KOPT-K1 (cell line): ENCODE measurements around the gene PLA2G5.
"Not testable (repeated sequence)": the region's sequence is repeated elsewhere in the genome, so short reads cannot be mapped to it uniquely, and the experiment has no call there.

Experiments used
- H3K27ac ChIP-seq: fragments of 200-600 bp; sonication (generic); 2 replicates; pipeline ENCODE4 v1.5.1; 2016; ENCODE audit warnings: antibody characterized with exemption, mild to moderate bottlenecking, low read depth, low read length; ENCODE audit not compliant: poor library complexity, severe bottlenecking
- H3K36me3 ChIP-seq: fragments of 200-600 bp; sonication (generic); 2 replicates; pipeline ENCODE4 v1.5.1; 2017; ENCODE audit warnings: antibody characterized with exemption, mild to moderate bottlenecking, low read length, moderate library complexity; ENCODE audit not compliant: insufficient read depth
- H3K9me3 ChIP-seq: fragments of 200-600 bp; sonication (generic); 2 replicates; pipeline ENCODE4 v1.5.1; 2017; ENCODE audit warnings: antibody characterized with exemption, low read length, mild to moderate bottlenecking; ENCODE audit not compliant: insufficient read depth, poor library complexity, severe bottlenecking

PLA2G5 gene

DNA sequence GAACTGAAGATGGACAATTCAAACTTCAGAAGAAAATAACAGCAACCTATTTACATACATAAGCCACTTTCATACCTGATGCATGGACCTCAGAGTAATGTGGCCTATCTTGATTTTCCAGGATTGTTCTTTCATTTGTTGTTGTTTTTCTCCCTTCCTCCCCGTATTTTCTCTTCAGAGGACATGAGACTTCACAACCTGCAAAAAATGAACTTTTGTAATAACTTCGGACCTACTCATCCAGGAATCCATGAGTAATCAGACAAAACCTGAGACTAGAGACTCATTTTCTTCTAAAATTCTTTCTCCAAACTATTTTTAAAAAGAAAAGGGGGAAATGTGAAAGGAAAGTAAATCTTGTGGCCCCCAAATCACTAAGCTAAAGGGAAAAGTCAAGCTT lies 17.6 kb upstream of the PLA2G5 start:
- Histone ChIP-seq H3K27ac (no peak overlapping the region), H3K36me3 (no peaks in the 10 kb centered on the region), H3K9me3 (peaks cover 34% of the 10 kb centered on the region)

DNA sequence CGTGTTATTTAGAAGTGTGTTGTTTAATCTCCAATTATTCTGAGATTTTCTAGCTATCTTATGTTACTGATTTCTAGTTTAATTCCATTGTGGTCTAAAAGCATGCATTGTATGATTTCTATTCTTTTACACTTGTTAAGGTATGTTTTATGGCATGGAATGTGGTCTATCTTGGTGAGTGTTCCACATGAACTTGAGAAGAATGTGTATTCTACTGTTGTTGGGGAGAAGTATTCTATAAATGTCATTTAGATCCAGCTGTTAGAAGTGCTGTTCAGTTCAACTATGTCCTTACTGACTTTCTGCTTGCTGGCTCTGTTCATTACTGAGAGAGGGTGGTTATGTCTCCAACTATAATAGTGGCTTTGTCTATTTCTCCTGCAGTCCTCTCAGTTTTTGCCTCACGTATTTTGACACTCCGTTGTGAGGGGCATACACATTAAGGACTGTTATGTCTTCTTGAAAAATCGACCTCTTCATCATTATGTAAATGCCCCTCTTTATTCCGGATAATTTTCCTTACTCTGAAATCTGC lies 12.0 kb upstream of the PLA2G5 start:
- Histone ChIP-seq H3K36me3 (no peaks in the 10 kb centered on the region), H3K9me3 (peaks cover under 1% of the 10 kb centered on the region), H3K27ac (no peak overlapping the region)

DNA sequence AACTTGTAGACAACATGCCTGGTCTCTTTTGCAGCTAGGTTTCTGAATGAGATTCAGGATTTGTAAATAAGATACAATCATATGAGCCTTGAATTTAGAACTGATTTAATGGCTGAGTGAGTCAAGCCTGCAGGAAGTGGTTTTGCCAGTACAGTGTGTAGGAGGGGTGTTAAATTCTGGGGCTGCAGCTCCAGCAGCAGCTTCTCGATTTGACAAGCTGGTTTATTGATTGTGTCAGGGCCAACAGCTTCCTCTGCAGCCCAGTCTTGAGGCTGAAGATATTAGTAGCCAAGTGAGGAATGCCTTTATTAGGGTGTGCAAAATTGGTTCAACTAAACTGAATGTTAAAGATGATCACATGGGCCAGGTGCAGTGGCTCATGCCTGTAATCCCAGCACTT lies 11.5 kb upstream of the PLA2G5 start:
- Histone ChIP-seq H3K9me3 (no peaks in the 10 kb centered on the region), H3K36me3 (no peaks in the 10 kb centered on the region), H3K27ac (no peak overlapping the region)

DNA sequence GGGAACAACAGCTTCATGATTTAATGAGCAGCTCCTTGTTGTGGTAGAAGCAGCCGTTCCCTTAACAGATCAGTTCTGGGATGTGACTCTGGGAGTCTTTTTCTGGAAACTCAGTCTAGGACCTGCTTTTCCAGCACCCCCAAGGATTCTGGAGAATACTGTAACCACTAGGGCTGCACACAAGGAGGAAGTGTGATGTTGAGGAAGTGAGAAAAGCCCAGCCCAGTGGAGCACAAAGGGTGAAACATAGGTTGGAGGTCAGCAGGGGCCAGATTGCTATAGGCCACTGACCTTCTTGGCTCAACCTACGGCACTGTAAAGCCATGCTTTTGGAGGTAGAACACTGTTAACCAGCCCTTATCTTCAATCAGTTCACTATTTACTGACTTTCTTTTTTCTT lies 10.1 kb upstream of the PLA2G5 start:
- Histone ChIP-seq H3K27ac (no peak overlapping the region), H3K36me3 (no peaks in the 10 kb centered on the region), H3K9me3 (no peaks in the 10 kb centered on the region)

DNA sequence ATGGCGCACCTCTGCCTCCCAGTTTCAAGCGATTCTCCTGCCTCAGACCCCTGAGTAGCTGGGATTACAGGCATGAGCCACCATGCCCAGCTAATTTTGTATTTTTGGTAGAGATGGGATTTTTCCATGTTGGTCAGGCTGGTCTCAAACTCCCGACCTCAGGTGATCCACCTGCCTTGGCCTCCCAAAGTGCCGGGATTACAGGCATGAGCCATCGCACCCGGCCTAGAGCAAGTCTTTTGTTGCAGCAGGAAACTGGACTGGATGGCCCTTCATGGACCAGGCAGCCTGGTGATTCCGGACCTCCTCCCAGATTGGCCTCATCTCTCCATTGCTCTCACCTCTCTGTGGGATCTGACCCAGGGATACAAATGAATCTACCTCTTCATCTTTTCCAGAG lies 9.2 kb upstream of the PLA2G5 start:
- not testable (repeated sequence) for H3K36me3 ChIP-seq, H3K9me3 ChIP-seq, H3K27ac ChIP-seq

DNA sequence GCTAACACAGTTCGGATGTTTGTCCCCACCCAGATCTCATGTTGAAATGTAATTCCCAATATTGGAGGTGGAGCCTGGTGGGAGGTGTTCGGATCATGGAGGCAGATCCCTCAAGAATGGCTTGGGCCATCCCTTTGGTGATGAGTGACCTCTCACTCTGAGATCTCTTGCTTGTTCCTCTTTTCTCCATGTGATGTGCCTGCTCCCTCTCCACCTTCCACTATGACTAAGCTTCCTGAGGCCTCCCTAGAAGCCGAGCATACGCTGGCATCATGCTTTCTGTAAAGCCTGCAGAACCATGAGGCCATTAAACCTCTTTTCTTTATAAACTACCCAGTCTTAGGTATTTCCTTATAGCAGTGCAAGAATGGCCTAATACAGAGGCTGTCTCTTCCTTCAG lies 8.1 kb upstream of the PLA2G5 start:
- H3K9me3 ChIP-seq = no peaks in the 10 kb centered on the region
- no peaks in the 10 kb centered on the region for H3K36me3 ChIP-seq
- H3K27ac ChIP-seq = no peak overlapping the region

DNA sequence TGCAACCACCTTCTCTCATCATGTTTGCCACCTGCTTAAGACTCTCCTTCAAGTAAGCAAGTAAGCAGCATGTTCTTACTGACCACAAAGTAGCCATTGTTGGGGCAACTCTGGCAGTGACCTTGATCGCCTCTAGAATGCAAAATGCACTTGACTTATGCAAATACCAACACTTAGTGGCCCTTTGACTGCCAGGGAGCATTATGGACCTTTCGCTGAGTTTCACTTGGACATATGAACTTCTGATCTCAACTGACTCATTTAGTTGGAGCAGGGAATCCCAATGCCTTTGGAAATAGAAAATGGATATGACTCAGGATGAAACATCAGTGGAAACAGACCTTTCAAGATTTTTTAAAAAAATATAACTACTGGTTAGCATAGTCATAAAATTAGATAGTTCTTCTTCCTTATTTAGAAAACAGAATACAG lies 6.1 kb upstream of the PLA2G5 start:
- no peaks in the 10 kb centered on the region for H3K36me3 ChIP-seq
- no peak overlapping the region for H3K27ac ChIP-seq
- H3K9me3 ChIP-seq = no peaks in the 10 kb centered on the region

DNA sequence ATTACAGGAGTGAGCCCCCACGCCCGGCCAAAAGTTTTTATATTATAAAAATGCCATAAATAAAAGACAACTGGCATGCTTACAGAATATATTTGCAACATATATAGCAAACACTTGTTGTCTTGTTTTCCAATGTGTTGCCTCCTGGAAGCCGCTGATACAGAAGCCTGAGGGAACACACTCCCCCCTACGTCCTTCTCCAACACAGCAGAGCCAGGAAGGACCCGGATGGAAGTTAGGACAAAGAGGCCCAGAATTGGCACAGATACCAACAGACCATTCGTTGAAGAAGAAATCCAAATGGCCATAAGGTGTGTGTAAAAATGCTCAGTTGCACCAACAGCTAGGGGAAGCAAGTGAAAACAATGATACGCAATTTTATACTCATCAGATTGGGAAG lies 1.3 kb upstream of the PLA2G5 start:
- no peaks in the 10 kb centered on the region for H3K36me3 ChIP-seq
- no peak overlapping the region for H3K27ac ChIP-seq
- H3K9me3 ChIP-seq = no peaks in the 10 kb centered on the region

DNA sequence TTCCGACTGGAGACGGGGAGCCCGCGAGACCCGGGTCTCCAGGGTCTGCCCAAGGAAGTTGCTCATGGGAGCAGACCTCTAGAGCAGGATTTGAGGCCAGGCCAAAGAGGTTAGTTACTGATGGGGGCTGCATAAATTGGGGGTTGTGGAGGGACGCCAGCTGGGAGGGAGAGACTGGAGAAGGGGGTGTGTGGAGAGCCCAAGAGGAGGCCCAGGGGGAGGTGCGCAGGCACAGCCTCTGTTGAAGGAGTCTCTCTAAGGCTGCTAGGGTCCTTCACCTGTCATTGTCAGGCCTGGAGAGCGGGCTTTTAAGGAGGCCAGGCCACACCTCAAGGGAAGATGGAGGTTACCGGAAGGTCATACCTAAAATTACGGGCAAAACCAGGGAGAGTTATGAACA lies 363 bp downstream of the PLA2G5 start:
- no peaks in the 10 kb centered on the region for H3K9me3 ChIP-seq
- no peak overlapping the region for H3K27ac ChIP-seq
- no peaks in the 10 kb centered on the region for H3K36me3 ChIP-seq

DNA sequence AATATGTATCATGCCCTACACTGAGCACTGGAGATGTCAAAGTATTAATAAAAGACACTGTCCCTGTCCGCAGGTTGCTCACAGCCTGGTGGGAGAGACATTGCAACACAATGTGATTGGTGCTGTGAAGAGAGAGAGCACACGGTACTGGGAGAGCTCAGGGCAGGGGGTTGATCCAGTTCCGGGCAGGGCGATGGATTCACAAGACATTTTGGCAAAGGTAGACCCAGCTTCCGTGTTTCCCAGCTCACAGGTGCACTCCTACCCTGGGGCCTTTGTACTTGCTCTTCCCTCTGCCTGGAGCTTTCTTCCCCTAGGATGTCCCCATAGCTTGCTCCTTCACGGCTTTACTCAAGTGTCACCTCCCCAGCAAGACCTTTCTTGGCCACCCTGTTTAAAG lies 1.4 kb downstream of the PLA2G5 start:
- Histone ChIP-seq H3K36me3 (no peaks in the 10 kb centered on the region), H3K27ac (no peak overlapping the region), H3K9me3 (no peaks in the 10 kb centered on the region)

DNA sequence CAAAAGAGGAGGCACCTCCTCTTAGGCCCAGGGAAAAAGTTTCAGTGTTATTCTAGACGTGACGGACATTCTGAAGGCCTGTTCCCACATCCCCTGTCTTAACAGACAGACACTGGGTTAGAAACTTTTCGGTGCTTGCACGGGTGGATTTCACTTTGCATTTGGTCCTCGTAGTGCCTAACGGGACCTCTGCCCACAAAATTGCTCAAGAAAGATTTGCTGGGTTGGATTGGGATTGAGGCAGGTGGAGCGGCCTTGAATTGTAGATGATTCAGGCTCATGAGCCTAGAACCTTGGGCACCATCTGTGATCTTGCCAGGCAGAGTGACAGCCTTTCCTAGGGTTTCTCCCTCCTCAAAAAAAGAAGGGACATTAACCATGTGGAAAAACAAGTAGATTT lies 2.8 kb downstream of the PLA2G5 start:
- no peak overlapping the region for H3K27ac ChIP-seq
- no peaks in the 10 kb centered on the region for H3K9me3 ChIP-seq
- no peaks in the 10 kb centered on the region for H3K36me3 ChIP-seq

DNA sequence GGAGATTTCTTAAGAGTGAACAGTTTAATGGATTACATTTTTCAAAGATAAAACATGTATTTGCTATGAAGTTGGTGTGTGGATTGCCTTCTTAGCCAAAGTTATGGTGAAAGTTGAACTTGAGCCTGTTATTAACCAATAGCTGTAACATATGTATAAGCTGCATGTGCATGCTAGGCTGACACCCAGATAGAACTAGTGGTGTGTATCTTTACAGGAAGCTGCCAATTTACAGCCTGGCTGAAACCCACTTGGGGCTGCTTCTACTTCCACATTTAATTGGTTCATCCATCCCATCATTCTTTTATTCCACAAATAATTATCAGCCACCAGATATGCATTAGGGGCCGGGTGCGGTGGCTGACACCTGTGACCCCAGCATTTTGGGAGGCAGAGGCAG lies 3.3 kb downstream of the PLA2G5 start:
- no peak overlapping the region for H3K27ac ChIP-seq
- no peaks in the 10 kb centered on the region for H3K36me3 ChIP-seq
- no peaks in the 10 kb centered on the region for H3K9me3 ChIP-seq

DNA sequence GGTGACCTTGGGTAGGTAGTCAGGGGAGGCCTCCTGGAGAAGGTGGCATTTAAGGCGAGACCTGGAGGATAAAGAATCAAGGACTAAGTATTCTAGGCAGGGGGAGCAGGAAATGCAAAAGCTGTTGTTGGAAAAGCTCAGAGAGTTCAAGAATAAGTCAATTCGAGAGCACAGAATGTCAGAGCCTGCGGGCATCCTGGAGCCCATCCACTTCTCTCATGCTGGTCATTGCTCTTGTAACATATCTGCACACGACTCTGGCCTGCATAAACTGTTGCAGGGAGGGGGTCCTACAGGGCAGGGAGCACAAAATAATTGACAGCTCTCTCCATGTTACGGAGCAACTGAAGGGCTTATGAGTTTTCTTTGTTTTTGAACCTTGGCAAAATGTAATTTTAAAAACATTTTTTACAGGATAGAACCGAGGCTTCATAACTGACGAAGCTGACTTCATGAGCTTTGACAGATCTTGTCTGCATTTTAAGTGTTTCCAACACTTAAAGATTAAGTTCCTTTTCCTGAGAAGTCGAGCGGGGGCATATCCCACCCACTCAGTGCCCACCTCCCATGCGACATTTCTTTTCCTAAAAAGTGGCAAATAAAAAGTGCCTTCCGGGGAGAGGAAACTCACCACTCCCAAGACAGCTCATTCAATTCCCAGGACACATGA lies 4.2 kb downstream of the PLA2G5 start:
- H3K9me3 ChIP-seq = no peaks in the 10 kb centered on the region
- no peak overlapping the region for H3K27ac ChIP-seq
- H3K36me3 ChIP-seq = no peaks in the 10 kb centered on the region

DNA sequence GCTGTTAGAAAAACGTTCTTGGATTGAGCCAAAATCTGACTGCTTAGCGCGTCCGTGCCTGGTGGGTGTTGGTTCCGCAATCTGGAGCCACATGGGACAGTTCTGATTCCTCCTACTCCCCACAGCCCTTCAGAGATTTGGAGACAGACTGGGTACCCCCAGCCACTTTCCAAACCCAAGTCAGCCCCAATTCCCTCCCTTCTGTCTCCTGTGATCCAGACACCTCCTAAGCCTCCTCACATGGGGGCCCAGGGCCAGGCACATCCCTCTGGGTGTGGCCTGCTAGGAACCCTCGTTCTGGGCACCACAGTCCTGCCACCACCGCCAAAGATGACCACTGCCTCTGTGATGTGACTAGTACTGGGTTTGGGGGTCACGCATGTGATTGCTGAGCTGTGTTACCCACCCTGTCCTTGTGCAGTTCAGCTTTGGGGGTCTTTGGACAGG lies 4.8 kb downstream of the PLA2G5 start:
- Histone ChIP-seq H3K36me3 (no peaks in the 10 kb centered on the region), H3K27ac (no peak overlapping the region), H3K9me3 (no peaks in the 10 kb centered on the region)

DNA sequence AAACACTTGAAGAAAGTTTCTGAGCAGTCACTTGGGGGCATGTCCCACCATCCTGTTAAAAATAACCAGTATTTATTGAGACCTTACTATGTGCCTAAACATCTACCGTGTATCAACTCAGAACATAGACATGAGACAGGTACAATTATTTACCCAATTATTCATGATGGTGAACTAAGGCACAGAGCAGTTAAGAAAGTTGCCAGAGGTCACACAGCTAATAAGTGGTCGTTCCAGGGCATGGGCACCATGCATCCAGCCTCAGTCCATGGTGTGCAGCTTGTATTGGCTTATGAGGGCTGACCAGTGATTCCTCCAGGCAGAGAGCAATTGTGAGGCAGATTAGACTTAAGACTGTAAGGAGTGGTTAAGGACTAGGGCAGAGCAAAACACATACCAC lies 5.4 kb downstream of the PLA2G5 start:
- H3K27ac ChIP-seq = no peak overlapping the region

DNA sequence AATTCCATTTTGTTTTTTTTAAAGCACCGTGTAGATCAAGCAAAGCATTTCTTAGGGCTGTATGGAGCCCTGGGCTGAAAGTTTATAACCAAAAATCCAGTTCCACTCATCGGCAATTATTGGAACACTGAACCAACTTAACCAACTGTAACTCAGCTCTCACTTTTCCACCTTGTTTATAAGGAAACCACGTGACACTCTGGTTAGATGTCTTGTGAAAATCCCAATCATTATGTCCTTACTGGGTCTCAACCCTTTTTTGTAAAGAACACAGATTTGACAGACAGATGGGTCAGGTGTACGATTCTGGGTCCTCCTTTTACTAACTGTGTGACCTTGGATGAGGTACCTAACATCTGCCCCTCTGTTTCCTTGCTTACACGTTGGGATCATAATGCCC lies 6.2 kb downstream of the PLA2G5 start:
- no peaks in the 10 kb centered on the region for H3K9me3 ChIP-seq
- no peaks in the 10 kb centered on the region for H3K36me3 ChIP-seq
- no peak overlapping the region for H3K27ac ChIP-seq

More for the DNA sequence above, 5.4 kb downstream of the PLA2G5 start:
- Histone ChIP-seq H3K36me3 (no peaks in the 10 kb centered on the region), H3K9me3 (no peaks in the 10 kb centered on the region)
